Endothelial cell of umbilical vein (primary cell): ENCODE results near the gene NEDD4. TPM values are rescaled to one million over a fixed set of nuclear protein-coding genes. Genes with fewer than 3 reads are reported as not detected.
"Not testable (repeated sequence)": the region's sequence is repeated elsewhere in the genome, so short reads cannot be mapped to it uniquely, and the experiment has no call there.

Experiments
- BruUV-seq: library from RNA; stranded (reverse); fragments of 400-500 nt; replicated peaks from 2 replicates; lab custom pipeline; 2021; lab: Mats Ljungman, UMichigan
- CTCF ChIA-PET: fragments of 300-600, 350-600 bp; sonication (Branson Sonifier 250); formaldehyde crosslinking; loops from one replicate; lab custom pipeline; 2021; ENCODE audit warnings: antibody characterized with exemption, inconsistent platforms; lab: Charles Lee
- POLR2A ChIA-PET: fragments of 300-600, 350-600 bp; sonication (Branson Sonifier 250); formaldehyde crosslinking; loops from one replicate; lab custom pipeline; 2021; ENCODE audit warnings: antibody characterized with exemption, inconsistent platforms; lab: Charles Lee
- DNase-seq: peaks from one replicate; pipeline ENCODE4 v3.0.0-alpha.2; 2011; ENCODE audit warnings: low read depth, low spot score
- FAIRE-seq: peaks from 2 replicates; lab custom pipeline; 2011; peaks lifted over from hg19 to GRCh38; lab: Jason Lieb, UNC
- H2AFZ ChIP-seq: 2 replicates; pipeline ENCODE4 v1.6.0; 2012; ENCODE audit warnings: low read depth, low read length, control low read depth, inconsistent platforms
- H3K27ac ChIP-seq: 2 replicates; pipeline ENCODE4 v1.5.1; 2011; ENCODE audit warnings: low read depth, mild to moderate bottlenecking, control low read depth, low read length, moderate library complexity; ENCODE audit not compliant: insufficient read depth
- H3K27me3 ChIP-seq, 2 experiments: 2 replicates each; pipeline versions ENCODE4 v1.6.0 to v1.6.1; 2011; ENCODE audit warnings: low read length in 2 of 2, mixed read lengths in 1 of 2; ENCODE audit not compliant: control insufficient read depth in 2 of 2, insufficient read depth in 2 of 2
- H3K36me3 ChIP-seq, 2 experiments: 2 replicates in 1 of 2; 3 replicates in 1 of 2; pipeline ENCODE4 v1.5.1; 2011; ENCODE audit warnings: low read length in 2 of 2, mild to moderate bottlenecking in 1 of 2, moderate library complexity in 1 of 2; ENCODE audit not compliant: control insufficient read depth in 2 of 2, insufficient read depth in 2 of 2; ENCODE audit errors: extremely low read depth in 1 of 2
- H3K4me1 ChIP-seq: 3 replicates; pipeline ENCODE4 v1.5.1; 2011; ENCODE audit warnings: mild to moderate bottlenecking, low read length; ENCODE audit not compliant: control insufficient read depth, insufficient read depth; ENCODE audit errors: extremely low read depth
- H3K4me2 ChIP-seq: 2 replicates; pipeline ENCODE4 v1.6.1; 2011; ENCODE audit warnings: low read length, control low read depth, mixed read lengths; ENCODE audit not compliant: insufficient read depth
- H3K4me3 ChIP-seq, 3 experiments: fragments of 200-600 bp in 1 of 3; sonication (generic), shearing (Covaris generic) in 1 of 3; replicated peaks in 1 of 3; 2 replicates each; pipeline ENCODE4 v1.5.1; 2011 to 2016; ENCODE audit warnings: control low read depth in 3 of 3, low read length in 3 of 3, mild to moderate bottlenecking in 2 of 3, inconsistent platforms in 1 of 3, low read depth in 1 of 3, moderate library complexity in 1 of 3; ENCODE audit not compliant: insufficient read depth in 1 of 3
- H3K79me2 ChIP-seq: 2 replicates; pipeline ENCODE4 v1.6.0; 2012; ENCODE audit warnings: low read length, inconsistent platforms; ENCODE audit not compliant: control insufficient read depth, insufficient read depth
- H3K9ac ChIP-seq: replicated peaks from 2 replicates; pipeline ENCODE3; 2011; ENCODE audit warnings: low read length, control low read depth; ENCODE audit not compliant: insufficient read depth; ENCODE audit errors: extremely low read depth
- H3K9me1 ChIP-seq: replicated peaks from 3 replicates; pipeline ENCODE4 v1.6.0; 2011; ENCODE audit warnings: mild to moderate bottlenecking, low read length; ENCODE audit not compliant: control insufficient read depth, insufficient read depth; ENCODE audit errors: extremely low read depth
- H3K9me3 ChIP-seq: replicated peaks from 2 replicates; pipeline ENCODE4 v1.5.1; 2012; ENCODE audit warnings: low read length, inconsistent platforms; ENCODE audit not compliant: control insufficient read depth, insufficient read depth
- H4K20me1 ChIP-seq: replicated peaks from 2 replicates; pipeline ENCODE3; 2011; ENCODE audit warnings: mild to moderate bottlenecking, low read length; ENCODE audit not compliant: control insufficient read depth, insufficient read depth; ENCODE audit errors: extremely low read depth
- FOS ChIP-seq: IDR thresholded peaks from 2 replicates; pipeline ENCODE4 v1.6.1; 2011; ENCODE audit warnings: mild to moderate bottlenecking, low read length, moderate library complexity, borderline replicate concordance; ENCODE audit not compliant: insufficient read depth
- JUN ChIP-seq: IDR thresholded peaks from 2 replicates; pipeline ENCODE4 v1.6.1; 2011; ENCODE audit warnings: borderline replicate concordance, low read depth; ENCODE audit not compliant: insufficient read length, insufficient read depth
- MYC ChIP-seq: IDR thresholded peaks from one replicate; pipeline ENCODE4 v1.6.1; 2011; ENCODE audit warnings: mild to moderate bottlenecking, low read depth, low read length
- POLR2A ChIP-seq: IDR thresholded peaks from 2 replicates; pipeline ENCODE4 v1.6.1; 2012; ENCODE audit warnings: low read depth, mild to moderate bottlenecking, control low read depth, low read length
- POLR2AphosphoS5 ChIP-seq: IDR thresholded peaks from 2 replicates; pipeline ENCODE4 v1.6.1; 2012; ENCODE audit warnings: low read depth, mild to moderate bottlenecking, control low read depth, low read length, moderate library complexity; ENCODE audit not compliant: insufficient read depth
- dilution Hi-C: fragments of 300-500 bp; cut with MboI; formaldehyde crosslinking; loops from one replicate; pipeline ENCODE4 v1.15.0; 2019; ENCODE audit warnings: low sequenced_read_pairs; ENCODE audit not compliant: extremely low pct_ligation_motif_present
- intact Hi-C: fragments of 100-400 bp; cut with micrococcal nuclease; formaldehyde crosslinking; loops from one replicate; pipeline ENCODE4 v1.10.0; 2022
- polyA plus RNA-seq, 4 experiments: library from polyadenylated mRNA; depleted of rRNA in 3 of 4; stranded (reverse) in 3 of 4; unstranded in 1 of 4; fragments of >200 nt; gene quantifications; 2 replicates each; pipeline versions ENCODE4 v1.2.1 to v1.2.3, GENCODE V29; 2011 to 2012; ENCODE audit warnings: missing spikeins in 1 of 4
- total RNA-seq: library from RNA; stranded (reverse); gene quantifications from 2 replicates; pipeline ENCODE4 v1.2.3, GENCODE V29; 2021

The NEDD4 gene
- total and polyA plus RNA-seq, 2 donors (not counting 3 experiments of a cell fraction or from before 2014, with no cell fraction given): 9.2 to 39.0 TPM

- Histone ChIP-seq H3K27ac (no peak overlapping the region), H3K4me3 (no peak overlapping the region), H2AFZ (no peak overlapping the region), H4K20me1 (no peaks in the 10 kb centered on the region), H3K9me3 (no peaks in the 10 kb centered on the region), H3K9me1 (no peaks in the 10 kb centered on the region), H3K36me3 (peaks cover 0 to under 1% of the 10 kb centered on the region in 2 experiments), H3K4me1 (no peaks in the 10 kb centered on the region), H3K27me3 (no peaks in the 10 kb centered on the region), H3K4me2 (no peak overlapping the region), H3K9ac (no peak overlapping the region), H3K79me2 (no peaks in the 10 kb centered on the region)
- intact Hi-C loops: no loop called here
- no peak for DNase-seq
- ChIA-PET CTCF (interaction anchor here (0.6 kb wide), 1 partner anchor 31 kb away, joined by 3 read pairs; no protein-coding TSS in a partner anchor), POLR2A (no interaction called here)
- BruUV-seq: no TSS peak
- dilution Hi-C loops: no loop called here
- no peak for FAIRE-seq
- no peak for TF ChIP-seq JUN
- TF ChIP-seq POLR2A: no peak
- no peak for TF ChIP-seq POLR2AphosphoS5
- TF ChIP-seq FOS: no peak
- no peak for TF ChIP-seq MYC
Observed at GRCh38 chr15:55954862-55955605, 38.4 kb downstream of the NEDD4 start.

DNA sequence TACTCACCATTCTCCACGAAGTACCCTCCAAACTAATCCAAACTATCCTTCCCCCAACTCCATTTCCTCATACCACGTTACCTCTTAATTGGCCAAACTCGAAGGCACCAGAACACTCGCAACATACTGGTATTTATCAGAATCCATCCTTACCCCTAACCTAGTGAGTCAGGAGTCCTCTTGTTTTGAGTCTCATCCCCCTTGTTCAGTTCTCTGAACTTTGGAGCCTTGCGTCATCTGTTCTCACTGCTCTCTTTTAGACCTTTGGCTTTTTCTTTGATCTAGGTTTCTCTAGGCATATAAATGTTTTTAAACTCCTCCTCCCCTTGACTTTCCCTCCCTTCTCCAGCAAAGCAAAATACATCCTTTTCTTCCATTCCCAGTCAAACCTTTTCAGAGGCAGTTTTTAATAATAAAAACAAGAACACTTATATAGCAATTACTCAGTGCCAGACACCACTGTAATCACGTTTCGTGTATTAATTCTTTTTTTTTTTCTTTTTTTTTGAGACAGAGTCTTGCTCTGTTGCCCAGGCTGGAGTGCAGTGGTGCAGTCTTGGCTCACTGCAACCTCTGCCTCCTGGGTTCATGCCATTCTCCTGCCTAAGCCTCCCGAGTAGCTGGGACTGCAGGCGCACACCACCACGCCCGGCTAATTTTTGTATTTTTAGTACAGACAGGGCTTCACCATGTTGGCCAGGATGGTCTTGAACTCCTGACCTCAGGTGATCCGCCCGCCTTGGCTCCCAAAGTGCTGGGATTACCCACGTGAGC lies 40.7 kb downstream of the NEDD4 start:
- H3K4me1 ChIP-seq, H3K27me3 ChIP-seq, POLR2A ChIA-PET, dilution Hi-C loops, H3K9me3 ChIP-seq, H3K9ac ChIP-seq, H2AFZ ChIP-seq, intact Hi-C loops, DNase-seq, H3K9me1 ChIP-seq, H3K27ac ChIP-seq, H4K20me1 ChIP-seq, CTCF ChIA-PET, BruUV-seq, H3K4me3 ChIP-seq, FAIRE-seq, H3K4me2 ChIP-seq, H3K79me2 ChIP-seq, H3K36me3 ChIP-seq: not testable (repeated sequence)

DNA sequence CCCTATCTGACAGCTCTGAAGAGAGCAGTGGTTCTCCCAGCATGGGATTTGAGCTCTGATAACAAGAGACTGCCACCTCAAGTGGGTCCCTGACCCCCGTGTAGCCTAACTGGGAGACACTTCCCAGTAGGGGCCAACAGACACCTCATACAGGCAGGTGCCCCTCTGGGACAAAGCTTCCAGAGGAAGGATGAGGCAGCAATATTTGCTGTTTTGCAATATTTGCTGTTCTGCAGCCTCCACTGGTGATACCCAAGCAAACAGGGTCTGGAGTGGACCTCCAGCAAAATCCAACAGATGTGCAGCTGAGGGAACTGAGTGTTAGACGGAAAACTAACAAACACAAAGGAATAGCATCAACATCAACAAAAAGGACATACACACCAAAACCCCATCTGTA lies 48.8 kb downstream of the NEDD4 start:
- H3K79me2 ChIP-seq, H3K36me3 ChIP-seq, H3K9ac ChIP-seq, H3K9me1 ChIP-seq, H2AFZ ChIP-seq, H3K4me3 ChIP-seq, H3K27ac ChIP-seq, H3K27me3 ChIP-seq, BruUV-seq, H3K4me2 ChIP-seq, H3K9me3 ChIP-seq, dilution Hi-C loops, DNase-seq, H4K20me1 ChIP-seq, intact Hi-C loops, FAIRE-seq, POLR2A ChIA-PET: not testable (repeated sequence)
- H3K4me1 ChIP-seq: peaks cover 21% of the 10 kb centered on the region
- CTCF ChIA-PET: interaction anchor here (0.9 to 1.9 kb wide), 3 partner anchors 22 to 49 kb away, joined by 3 to 8 read pairs (median 3); no protein-coding TSS in a partner anchor
